GM12878 (cell line): ENCODE results near the gene STATH. TPM values are rescaled to one million over a fixed set of nuclear protein-coding genes. Genes with fewer than 3 reads are reported as not detected.
A peak's percentile ranks its signal among the peaks of the same experiment; 100 is the strongest.

Source experiments
- CREM ChIP-seq: IDR thresholded peaks from 2 replicates; pipeline ENCODE4 v1.6.1; 2014; ENCODE audit warnings: antibody characterized with exemption, low read depth
- E2F8 ChIP-seq: fragments of 450-650 bp; IDR thresholded peaks from 2 replicates; pipeline ENCODE4 v1.6.1; 2018; ENCODE audit warnings: mild to moderate bottlenecking, low read depth, moderate library complexity; ENCODE audit not compliant: partially characterized antibody
- FOXM1 ChIP-seq: IDR thresholded peaks from 2 replicates; pipeline ENCODE4 v1.6.1; 2012; ENCODE audit warnings: low read depth, mild to moderate bottlenecking, inconsistent platforms, low read length, moderate library complexity
- GABPA ChIP-seq: IDR thresholded peaks from 2 replicates; pipeline ENCODE4 v1.6.1; 2014; ENCODE audit warnings: antibody characterized with exemption, low read depth, mild to moderate bottlenecking, inconsistent platforms
- MTA2 ChIP-seq: fragments of 450-650 bp; IDR thresholded peaks from 2 replicates; pipeline ENCODE4 v1.6.1; 2016; ENCODE audit warnings: low read depth, mild to moderate bottlenecking, moderate library complexity
- POLR2AphosphoS5 ChIP-seq: IDR thresholded peaks from 2 replicates; pipeline ENCODE4 v1.6.1; 2011; ENCODE audit warnings: mild to moderate bottlenecking, low read length, inconsistent platforms
- SKIL ChIP-seq: fragments of 450-650 bp; IDR thresholded peaks from 2 replicates; pipeline ENCODE4 v1.6.1; 2017; ENCODE audit warnings: mild to moderate bottlenecking, low read depth, inconsistent platforms; ENCODE audit not compliant: poor library complexity, severe bottlenecking
- TCF12 ChIP-seq: IDR thresholded peaks from 2 replicates; pipeline ENCODE4 v1.6.1; 2011; ENCODE audit warnings: low read depth, mild to moderate bottlenecking, low read length
- ZNF217 ChIP-seq: fragments of 450-650 bp; IDR thresholded peaks from 2 replicates; pipeline ENCODE4 v1.6.1; 2017; ENCODE audit warnings: antibody characterized with exemption, mild to moderate bottlenecking
- polyA plus RNA-seq, 11 experiments: library from polyadenylated mRNA; depleted of rRNA in 4 of 11; unstranded in 6 of 11; stranded (reverse) in 5 of 11; fragments of >200 nt; fragmentation: Nextera tagmentation in 4 of 11; fragmentation: Illumina TruSeq in 1 of 11; extraction: Ambion mirVana in 4 of 11; extraction: Trizol in 1 of 11; gene quantifications; 1 replicate in 1 of 11; 2 replicates in 10 of 11; pipeline versions ENCODE4 v1.2.1 to v1.2.3, GENCODE V29; 2011 to 2016; ENCODE audit warnings: inconsistent platforms in 2 of 11, missing spikeins in 2 of 11, low read depth in 1 of 11
- total RNA-seq, 4 experiments: library from RNA; depleted of rRNA in 3 of 4; stranded (reverse); fragments of >200 nt in 3 of 4; fragmentation: Illumina TruSeq in 1 of 4; extraction: Trizol in 1 of 4; gene quantifications; 2 replicates each; pipeline versions ENCODE4 v1.2.1 to v1.2.3, GENCODE V29; 2013 to 2021
- TF ChIP-seq, protein P1 (sequence below): IDR thresholded peaks from 2 replicates; pipeline ENCODE4 v1.6.1; 2011; ENCODE audit warnings: low read depth, mild to moderate bottlenecking, low read length, moderate library complexity, borderline replicate concordance; ENCODE audit errors: extremely low read depth
- TF ChIP-seq, protein P2 (sequence below): IDR thresholded peaks from 2 replicates; pipeline ENCODE4 v1.6.1; 2012; ENCODE audit warnings: improper control_type of control experiment, low read depth, low read length; ENCODE audit not compliant: insufficient replicate concordance

Gene STATH
- total and polyA plus RNA-seq, 10 of the 15 experiments (the other 5 are each of a cell fraction or from before 2014, with no cell fraction given), result 0.21 TPM; not detected in 9

GRCh38 chr4:69999420-69999819, 3.7 kb downstream of the STATH start (continued):
- TF ChIP-seq FOXM1 (peak; percentile 71; the same call in 1 of the 2 replicates), SKIL (no peak), MTA2 (no peak), POLR2AphosphoS5 (no peak), ZNF217 (no peak), CREM (peak; percentile 63; the same call in 1 of the 2 replicates), GABPA (peak; percentile 62; the same call in 1 of the 2 replicates), E2F8 (no peak), TCF12 (no peak)
- TF ChIP-seq, protein P1, sequence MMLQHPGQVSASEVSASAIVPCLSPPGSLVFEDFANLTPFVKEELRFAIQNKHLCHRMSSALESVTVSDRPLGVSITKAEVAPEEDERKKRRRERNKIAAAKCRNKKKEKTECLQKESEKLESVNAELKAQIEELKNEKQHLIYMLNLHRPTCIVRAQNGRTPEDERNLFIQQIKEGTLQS, result no peak
- TF ChIP-seq, protein P2, sequence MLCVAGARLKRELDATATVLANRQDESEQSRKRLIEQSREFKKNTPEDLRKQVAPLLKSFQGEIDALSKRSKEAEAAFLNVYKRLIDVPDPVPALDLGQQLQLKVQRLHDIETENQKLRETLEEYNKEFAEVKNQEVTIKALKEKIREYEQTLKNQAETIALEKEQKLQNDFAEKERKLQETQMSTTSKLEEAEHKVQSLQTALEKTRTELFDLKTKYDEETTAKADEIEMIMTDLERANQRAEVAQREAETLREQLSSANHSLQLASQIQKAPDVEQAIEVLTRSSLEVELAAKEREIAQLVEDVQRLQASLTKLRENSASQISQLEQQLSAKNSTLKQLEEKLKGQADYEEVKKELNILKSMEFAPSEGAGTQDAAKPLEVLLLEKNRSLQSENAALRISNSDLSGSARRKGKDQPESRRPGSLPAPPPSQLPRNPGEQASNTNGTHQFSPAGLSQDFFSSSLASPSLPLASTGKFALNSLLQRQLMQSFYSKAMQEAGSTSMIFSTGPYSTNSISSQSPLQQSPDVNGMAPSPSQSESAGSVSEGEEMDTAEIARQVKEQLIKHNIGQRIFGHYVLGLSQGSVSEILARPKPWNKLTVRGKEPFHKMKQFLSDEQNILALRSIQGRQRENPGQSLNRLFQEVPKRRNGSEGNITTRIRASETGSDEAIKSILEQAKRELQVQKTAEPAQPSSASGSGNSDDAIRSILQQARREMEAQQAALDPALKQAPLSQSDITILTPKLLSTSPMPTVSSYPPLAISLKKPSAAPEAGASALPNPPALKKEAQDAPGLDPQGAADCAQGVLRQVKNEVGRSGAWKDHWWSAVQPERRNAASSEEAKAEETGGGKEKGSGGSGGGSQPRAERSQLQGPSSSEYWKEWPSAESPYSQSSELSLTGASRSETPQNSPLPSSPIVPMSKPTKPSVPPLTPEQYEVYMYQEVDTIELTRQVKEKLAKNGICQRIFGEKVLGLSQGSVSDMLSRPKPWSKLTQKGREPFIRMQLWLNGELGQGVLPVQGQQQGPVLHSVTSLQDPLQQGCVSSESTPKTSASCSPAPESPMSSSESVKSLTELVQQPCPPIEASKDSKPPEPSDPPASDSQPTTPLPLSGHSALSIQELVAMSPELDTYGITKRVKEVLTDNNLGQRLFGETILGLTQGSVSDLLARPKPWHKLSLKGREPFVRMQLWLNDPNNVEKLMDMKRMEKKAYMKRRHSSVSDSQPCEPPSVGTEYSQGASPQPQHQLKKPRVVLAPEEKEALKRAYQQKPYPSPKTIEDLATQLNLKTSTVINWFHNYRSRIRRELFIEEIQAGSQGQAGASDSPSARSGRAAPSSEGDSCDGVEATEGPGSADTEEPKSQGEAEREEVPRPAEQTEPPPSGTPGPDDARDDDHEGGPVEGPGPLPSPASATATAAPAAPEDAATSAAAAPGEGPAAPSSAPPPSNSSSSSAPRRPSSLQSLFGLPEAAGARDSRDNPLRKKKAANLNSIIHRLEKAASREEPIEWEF, result no peak
